HTR-8/SVneo (cell line): ENCODE data around the gene GGT6.
A peak's percentile ranks its signal among the peaks of the same experiment; 100 is the strongest.
"Not testable (repeated sequence)": the region's sequence is repeated elsewhere in the genome, so short reads cannot be mapped to it uniquely, and the experiment has no call there.

ENCODE experiments used
- DNase-seq: peaks from one replicate; pipeline ENCODE4 v3.0.0; 2011; ENCODE audit warnings: low spot score, mixed read lengths; ENCODE audit not compliant: insufficient read length
- FAIRE-seq: peaks from 2 replicates; lab custom pipeline; 2011; peaks lifted over from hg19 to GRCh38; lab: Jason Lieb, UNC

Gene GGT6

DNA sequence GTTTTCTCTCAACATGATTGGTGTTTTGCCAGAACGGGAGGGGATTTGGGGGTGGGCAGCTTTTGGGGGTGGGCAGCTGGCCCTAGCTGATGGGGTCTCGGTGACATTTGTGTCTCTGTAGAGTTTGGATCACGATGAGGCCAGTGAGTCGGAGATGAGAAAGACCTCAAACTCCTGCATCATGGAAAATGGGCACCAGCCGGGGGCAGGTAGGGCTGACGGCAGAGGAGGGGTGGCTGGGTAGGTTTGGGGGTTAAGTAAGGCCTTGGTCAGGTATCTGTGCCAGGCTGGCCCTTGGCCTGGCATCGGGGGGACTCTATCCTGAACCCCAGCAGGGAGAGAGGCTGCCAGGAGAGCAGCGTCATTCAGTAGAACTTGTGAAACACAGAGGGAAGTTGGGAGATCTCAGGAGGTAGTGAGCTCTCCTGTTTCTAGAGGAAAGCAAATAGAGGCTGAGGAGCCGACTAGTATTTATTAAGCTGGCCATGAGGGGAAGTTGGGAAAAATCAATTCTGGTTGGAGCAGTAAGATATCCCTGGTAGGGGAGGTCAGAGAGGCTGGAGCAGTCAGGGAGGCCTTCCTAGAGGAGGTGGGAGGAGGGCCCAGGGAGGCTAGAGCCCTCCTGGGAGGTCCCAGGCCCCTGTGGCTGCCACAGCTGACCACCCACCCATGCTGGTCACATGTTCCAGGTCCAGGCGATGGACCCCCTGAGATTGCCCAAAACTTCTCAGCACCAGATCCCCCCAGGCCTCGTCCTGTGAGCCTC, 32.0 kb upstream of the GGT6 start:
- FAIRE-seq (no peak), DNase-seq (no peak)

DNA sequence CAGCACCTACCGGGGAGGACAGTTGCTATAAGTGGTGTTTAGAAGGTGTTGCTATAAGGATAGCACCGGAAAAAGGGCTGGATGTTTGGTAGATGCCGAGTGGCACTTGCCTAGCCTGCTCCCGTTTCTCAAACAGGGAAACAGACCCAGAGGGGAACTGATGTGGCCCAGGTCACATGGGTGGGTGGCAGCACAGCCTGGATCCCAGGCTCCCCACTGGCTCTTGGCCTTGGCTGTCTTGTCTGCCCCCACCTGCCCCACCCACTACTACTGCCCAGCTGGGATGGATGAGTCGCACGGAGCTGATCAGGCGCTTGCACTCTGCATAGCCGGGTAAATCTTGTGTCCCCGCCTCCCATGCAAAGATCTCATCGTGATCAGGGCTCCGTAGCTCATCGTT, 31.2 kb upstream of the GGT6 start:
- peak; percentile 20 for FAIRE-seq
- no peak for DNase-seq

DNA sequence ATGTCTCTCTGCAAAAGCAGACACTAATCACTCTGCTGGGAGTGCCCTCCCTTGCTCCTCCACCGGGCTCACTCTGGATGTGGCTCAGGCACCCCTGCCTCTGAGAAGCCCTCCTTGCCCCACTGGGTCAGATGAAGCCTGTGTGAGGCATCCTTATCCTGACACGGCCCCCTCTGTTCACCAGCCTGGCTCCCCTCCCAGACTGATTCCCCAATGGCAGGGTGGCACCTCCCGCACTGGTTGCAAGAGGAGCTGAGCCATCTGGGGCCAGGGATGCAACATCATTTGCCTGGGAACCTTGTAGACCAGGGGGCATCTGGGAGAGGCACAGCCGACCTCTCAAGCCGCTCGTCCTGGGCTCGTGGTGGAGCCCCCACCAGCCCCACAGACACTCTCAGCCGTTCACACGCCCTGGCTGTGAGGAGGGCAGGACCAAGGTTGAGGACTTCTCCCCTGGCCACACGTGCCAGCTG, 30.6 kb upstream of the GGT6 start:
- DNase-seq (no peak), FAIRE-seq (no peak)

DNA sequence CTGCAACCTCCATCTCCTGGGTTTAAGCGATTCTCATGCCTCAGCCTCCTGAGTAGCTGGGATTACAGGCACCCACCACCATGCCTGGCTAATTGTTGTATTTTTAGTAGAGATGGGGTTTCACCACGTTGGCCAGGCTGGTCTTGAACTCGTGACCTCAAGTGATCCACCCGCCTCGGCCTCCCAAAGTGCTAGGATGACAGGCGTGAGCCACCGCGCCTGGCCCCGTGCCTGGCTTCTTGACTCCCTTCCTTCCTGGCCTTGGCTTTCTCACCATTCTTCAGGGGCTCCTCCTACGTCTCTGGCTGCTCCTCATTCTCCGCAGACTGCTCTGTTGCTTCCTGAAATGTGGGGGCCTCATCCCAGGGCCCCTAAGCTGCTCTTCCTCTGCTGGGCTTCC, 29.7 kb upstream of the GGT6 start:
- not testable (repeated sequence) for DNase-seq, FAIRE-seq

DNA sequence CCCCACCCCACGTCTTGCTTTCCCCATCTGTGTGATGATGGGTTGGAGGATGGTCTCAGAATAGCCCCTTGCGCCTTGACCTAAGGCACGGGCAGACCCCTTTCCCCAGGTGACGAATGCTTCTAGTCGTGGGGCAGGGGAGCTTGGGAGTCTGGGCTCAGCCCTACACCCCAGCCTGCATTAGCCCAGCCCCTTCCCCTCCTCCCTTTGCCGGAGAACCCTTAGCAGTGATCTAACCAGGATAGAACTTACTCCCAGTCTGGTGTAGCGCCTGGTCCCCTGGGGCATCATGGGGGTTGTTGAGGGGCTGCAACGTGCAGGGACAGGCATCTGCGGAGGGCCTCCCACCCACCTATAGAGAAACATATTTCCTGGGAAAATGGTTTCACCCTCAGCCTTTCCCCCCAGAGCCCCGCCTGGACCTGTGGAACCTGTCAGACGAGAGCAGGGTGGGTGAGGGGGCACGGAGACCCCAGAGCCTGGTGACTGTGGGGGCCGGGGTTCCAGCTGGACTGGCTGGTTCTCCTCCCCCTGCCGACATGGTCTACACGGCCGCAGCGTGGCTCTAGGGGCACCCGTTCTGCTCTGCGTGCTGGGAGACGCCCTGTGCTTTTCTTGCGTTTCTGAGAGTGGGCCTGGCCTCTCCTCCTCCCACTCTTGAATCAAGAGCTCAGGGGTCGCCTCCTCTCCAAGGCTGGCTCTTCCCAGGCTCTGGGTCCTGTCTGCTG, 28.7 kb upstream of the GGT6 start:
- DNase-seq (no peak), FAIRE-seq (no peak)

DNA sequence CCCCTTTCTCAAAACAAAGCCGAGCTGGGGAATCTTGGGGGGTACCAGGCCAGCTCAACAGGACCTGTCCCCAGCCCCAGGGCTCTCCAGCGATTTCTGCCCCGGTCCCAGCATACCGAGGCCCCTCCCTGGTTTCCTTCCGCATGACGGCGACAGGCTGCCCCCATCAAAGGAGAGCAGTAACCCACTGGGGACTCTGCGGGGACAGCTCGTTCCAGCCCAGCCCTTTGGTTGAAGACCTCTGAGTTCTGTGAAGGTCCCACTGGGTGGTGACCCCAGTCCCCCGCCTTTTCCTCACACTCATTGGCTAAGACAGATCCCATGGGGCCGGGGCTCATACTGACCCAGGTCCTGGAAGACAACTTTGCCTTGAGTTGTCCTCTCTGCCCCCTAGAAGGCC, 28.0 kb upstream of the GGT6 start:
- FAIRE-seq (no peak), DNase-seq (no peak)

DNA sequence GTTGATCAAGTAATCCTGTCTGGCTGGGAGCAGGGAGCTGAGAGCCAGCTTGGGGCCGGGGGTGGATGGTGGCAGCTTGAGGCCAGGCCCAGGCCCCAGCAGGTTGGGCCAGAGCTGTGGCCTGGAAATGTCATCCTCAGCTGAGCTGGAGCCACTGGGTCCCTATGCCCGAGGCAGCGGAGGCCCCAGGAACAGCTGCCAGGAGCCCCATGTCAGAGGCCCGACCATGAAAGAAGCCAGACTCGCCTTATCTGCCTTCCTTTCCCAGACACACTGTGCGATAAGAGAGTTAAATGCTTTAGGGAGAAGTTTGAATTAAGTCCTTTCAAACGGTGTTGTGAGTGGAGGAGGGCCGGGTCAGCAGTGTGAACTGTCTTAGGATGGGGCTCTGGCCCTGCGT, 27.4 kb upstream of the GGT6 start:
- no peak for FAIRE-seq
- no peak for DNase-seq

DNA sequence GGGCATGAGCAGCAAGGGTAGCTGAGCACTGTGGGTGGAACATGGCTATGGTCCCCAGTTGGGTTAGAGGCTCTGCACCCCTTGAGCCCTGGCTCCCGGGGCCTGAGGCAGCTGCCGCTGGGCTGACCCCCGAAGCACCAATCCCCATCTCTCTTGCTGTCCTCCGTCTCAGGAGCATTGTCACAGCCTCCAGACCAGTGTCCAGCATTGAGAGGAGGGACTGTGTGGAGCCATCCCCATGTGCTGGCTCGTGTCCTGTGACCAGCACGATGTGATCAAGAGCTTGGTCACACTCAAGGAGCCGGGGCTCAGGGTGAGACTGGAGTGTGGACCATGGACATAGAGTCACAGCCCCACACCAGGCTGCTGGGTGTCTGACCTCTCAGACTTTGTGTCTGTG, 26.8 kb upstream of the GGT6 start:
- DNase-seq (no peak), FAIRE-seq (no peak)

DNA sequence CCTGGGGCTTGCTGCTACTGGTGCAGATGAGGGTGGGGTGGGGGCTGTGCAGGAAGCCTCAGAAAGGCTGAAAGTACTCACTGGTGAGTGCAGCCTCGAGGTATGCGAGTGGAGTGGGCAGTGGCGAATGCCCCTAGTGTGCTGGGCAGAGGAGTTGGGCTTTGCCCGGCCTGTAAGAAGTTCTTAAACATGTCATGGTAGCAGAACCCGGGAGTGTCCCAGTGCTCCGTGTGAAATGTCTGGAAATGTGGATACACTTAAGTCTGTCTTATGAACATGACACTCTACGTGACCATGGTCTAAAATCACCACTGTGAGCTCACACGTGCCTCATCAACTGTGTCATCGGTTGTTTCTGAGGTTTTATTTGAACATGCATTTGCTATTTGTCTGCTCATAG, 25.7 kb upstream of the GGT6 start:
- FAIRE-seq (no peak), DNase-seq (no peak)

DNA sequence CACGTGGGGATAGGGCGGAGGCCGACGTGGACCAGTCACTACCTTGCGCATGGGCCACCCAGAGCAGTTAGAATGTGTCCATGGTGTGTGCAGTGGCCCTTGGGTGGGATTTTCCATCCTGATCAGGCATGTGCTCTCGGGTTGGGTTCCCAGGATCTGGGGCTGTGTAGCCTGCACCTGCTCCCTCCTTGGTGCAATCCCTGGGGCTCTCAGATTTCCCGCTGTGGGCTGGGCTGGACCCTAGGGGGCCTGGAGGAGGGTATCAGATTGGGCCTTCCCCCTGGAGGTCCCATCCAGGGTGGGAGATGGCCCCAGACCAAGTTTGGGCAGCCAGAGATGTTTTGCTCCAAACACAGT, 25.2 kb upstream of the GGT6 start:
- DNase-seq (no peak), FAIRE-seq (no peak)

DNA sequence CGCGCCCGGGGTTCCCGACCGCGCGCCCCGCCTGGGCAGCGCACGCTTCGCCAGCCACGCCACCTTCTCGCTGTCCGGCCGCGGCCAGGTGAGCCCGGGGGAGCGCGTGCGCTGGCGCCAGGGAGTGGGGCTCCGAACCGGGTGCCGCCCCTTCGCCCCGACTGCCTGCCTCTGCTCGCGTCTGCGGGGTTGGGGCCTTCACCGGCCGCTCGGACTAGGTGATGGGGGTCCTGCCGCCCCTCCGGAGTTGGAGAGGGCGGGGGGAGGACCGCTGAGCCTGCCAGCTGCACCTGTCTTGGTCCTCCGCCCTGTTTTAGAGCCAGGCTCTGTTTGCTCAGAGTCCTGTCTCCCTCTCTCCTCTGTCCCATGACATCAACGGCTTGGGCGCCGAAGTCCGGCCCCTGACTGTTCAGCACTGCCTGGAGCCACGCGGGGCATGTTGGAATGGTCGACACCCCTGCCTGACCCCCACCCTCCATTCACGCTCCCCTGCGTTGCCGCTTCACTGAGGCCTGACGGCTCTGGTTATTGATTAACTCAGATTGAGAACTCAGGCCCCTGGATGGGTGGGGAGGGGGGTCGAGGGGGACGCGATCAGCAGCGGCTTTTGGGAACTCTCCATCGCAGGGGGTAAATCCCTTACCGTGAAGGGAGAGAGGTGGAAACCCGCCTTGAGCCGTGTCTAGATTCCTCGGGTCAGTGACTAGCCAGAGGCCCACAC, 24.7 kb upstream of the GGT6 start:
- FAIRE-seq (no peak), DNase-seq (no peak)

DNA sequence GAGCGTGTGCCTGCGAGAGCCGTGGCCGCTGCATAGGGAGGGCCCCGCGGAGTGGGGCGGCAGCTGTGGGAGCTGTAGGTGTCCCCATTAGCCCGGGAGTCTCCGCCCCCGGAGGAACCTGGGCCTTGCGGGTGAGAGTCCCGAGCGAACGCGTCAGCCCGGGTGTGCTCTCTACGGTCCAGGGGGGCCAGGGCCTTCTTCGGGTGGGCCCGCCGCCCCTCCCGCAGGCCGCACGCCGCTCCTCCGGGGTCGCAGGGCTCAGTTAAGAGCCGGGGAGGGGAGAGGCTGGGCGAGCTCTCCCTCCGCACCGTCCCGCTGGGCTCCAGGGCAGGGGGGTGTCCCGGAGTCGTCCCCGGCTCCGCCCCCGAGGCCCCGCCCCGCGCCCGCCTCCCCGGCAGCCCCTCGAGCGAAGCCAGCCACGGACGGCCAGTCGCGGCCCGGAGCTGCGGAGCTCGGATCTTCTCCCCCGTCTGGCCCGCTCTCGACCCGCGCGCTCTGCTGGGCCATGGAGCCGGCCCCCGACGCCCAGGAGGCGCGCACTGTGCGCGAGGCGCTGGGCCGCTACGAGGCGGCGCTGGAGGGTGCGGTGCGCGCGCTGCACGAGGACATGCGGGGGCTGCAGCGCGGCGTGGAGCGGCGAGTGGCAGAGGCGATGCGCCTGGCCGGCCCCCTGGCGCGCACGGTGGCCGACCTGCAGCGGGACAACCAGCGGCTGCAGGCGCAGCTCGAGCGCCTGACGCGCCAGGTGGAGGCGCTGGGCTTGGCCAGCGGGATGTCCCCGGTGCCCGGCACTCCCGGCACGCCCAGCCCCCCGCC, 23.9 kb upstream of the GGT6 start, which contains the start of gene SMTNL2:
SMTNL2 (plus strand) TSS at position 429 of the 816 bp plus-strand sequence; CDS start at position 506, 77 bp downstream.
- DNase-seq (peak; percentile 61), FAIRE-seq (no peak)

DNA sequence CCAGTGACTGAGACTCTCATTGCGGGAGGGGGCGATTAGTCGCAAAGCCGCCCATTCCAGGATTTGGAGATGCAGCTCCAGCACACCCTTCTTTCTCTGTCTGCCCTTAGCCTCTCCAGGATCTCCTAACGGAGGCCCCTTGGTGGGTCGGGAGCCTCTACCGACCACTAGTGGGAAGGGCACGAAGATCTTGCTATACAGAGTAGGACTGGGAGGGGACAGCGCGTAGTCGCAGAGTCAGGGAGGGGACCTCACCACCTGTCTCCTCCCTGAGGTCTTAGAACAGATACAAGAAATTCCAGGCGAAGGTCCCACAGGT, 23.4 kb upstream of the GGT6 start:
- peak; percentile 33 for FAIRE-seq
- DNase-seq = peak; percentile 66

DNA sequence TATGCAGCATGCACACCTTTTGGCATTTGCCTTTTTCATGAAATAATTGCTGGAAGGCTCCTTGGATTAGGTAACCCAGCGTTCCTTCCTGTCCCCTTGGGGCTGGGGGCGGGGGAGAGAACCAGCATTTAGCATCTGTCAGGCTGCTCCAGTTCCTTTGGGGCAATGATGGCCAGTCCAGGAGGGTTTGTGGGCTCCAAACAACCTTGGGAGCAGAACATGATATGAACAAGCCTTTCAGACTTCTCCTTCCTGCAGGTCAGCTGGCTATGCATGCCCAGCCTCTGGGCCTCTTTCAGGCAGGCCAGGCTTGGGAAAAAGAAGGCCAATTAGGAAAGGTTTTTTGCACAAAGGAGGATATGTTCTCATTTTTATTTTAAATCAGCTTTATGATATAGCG, 22.8 kb upstream of the GGT6 start:
- DNase-seq (no peak), FAIRE-seq (no peak)

DNA sequence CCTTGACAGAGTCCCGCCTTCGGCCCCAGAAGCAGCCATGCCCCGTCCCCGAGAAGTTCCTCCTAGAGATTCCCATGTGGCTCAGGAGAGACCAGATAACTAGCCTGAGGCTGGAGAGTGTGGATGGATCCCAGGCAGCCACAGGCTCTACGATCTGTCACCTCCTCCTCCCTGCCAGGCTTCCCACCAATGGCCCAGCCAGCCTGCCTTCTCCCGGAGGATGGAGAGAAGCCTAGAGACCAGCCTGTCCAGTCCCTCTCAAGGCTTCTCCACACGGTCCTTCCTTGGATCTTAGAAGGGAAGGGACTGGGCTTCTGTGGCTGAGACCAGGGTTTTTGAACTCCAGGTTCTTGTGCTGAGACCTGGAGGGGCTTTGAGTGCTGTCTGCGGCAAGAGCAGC, 22.3 kb upstream of the GGT6 start:
- FAIRE-seq = no peak
- DNase-seq = no peak

DNA sequence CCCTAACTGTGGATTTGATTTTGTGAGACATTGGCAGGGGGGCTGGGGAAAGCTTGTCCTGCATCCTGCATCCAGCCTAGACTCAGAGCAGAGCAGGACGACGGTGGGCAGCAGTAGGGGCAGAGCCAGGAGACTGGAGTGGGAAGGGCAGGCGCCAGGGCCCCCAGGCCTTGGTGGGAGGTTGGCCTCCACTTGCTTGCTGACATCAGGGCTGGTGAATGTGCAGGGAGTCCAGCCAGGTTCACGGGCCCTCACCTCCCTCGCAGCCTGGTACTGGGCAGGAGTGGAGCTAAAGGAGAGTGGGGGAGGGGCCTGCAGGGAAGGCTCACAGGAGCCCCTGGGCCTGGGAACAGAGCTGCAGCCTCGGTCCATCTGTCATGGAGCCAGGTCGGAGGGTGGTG, 21.7 kb upstream of the GGT6 start:
- FAIRE-seq (no peak), DNase-seq (no peak)

DNA sequence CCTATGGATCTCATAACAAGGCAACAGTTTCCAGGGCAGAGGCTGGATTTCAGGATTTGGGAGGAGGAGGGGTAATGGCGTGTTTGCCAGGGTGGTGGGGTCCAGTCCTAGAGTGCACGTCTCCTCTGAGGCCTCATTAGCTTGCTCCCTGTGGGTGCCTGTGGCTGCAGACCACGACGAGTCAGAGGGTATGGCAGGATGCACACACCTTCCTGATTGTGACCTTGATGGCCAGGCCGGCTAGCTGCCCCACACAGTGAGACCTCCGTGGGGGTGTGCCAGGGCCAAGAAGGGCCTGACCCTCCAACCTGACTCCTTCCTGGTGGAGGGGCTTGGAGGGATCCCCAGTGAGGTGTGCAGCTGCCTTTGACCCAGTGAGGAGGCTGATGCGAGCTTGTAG, 19.9 kb upstream of the GGT6 start:
- DNase-seq (no peak), FAIRE-seq (no peak)

DNA sequence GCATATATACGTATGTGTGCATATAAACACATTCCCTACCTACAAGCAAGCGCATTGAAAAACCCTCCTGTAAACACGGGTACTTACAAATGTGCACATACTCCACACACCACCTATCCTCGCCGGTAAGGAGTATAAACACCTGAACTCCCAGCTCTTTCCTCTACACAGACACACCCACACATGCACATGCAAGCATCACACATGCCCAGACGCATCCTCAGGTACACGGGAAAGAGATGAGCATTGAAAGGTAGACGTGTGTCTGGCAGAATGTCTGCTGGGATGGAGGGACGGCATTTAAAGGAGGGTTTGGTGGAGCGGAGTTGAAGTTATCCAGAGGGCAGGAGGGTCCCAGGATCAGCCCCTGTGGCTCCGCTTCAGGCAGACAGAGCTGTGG, 19.3 kb upstream of the GGT6 start:
- DNase-seq (no peak), FAIRE-seq (no peak)

DNA sequence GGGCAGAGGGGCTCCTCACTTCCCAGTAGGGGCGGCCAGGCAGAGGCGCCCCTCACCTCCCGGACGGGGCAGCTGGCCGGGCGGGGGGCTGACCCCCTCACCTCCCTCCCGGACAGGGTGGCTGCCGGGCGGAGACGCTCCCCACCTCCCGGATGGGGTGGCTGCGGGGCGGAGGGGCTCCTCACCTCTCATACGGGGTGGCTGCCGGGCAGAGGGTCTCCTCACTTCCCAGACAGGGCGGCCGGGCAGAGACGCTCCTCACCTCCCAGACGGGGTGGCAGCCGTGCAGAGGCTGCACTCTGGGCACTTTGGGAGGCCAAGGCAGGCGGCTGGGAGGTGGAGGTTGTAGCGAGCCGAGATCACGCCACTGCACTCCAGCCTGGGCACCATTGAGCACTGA, 18.0 kb upstream of the GGT6 start:
- DNase-seq, FAIRE-seq: not testable (repeated sequence)

DNA sequence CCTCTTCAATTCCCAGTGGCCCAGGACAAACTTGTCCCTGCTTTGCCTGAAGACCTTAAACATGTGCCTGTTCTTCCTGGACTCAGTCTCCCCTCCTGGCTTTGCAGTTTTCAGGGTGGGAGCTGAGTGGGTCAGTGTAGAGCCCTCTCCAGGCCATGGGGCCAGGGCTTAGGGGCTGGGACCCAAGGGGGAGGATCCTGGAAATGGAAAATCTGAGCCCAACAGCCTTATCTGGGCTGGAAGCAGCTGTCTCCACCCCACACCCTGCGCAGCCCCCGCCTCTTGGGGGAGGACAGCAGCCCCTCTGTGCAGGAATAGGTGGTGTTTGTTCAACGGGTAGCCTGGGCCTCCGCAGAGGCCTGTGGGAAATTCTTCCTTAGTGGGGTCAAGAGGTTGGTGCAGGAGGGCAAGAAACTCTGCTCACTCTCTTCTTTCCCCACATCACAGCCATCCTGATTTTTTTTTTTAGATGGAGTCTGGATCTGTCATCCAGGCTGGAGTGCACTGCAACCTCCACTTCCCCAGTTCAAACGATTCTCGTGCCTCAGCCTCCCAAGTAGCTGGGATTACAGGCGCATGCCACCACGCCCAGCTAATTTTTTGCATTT, 17.1 kb upstream of the GGT6 start:
- DNase-seq (no peak), FAIRE-seq (no peak)
